T-helper 1 cell treated with Interleukin-12 subunit alpha and Interleukin-12 subunit beta and Interleukin-4 antibody, amounts not matched to agents 30 μg/mL and 1 μg/mL, for 36 hours (primary cell): ENCODE results near the gene MED4.
"Not testable (repeated sequence)": the region's sequence is repeated elsewhere in the genome, so short reads cannot be mapped to it uniquely, and the experiment has no call there.

Source experiments
- H3K27ac Mint-ChIP-seq: one replicate; pipeline ENCODE4 v1.8.0; 2021; ENCODE audit warnings: mild to moderate bottlenecking, mixed read lengths
- H3K27me3 Mint-ChIP-seq: one replicate; pipeline ENCODE4 v1.8.0; 2021; ENCODE audit warnings: low read depth, mixed read lengths
- H3K36me3 Mint-ChIP-seq: one replicate; pipeline ENCODE4 v1.8.0; 2021; ENCODE audit warnings: low read depth, mixed read lengths
- H3K4me1 Mint-ChIP-seq: one replicate; pipeline ENCODE4 v1.8.0; 2021; ENCODE audit warnings: low read depth, mixed read lengths
- H3K4me3 Mint-ChIP-seq: one replicate; pipeline ENCODE4 v1.8.0; 2021; ENCODE audit warnings: mild to moderate bottlenecking, moderate library complexity, mixed read lengths
- H3K9me3 Mint-ChIP-seq: one replicate; pipeline ENCODE4 v1.8.0; 2021; ENCODE audit warnings: mixed read lengths

MED4 gene

DNA sequence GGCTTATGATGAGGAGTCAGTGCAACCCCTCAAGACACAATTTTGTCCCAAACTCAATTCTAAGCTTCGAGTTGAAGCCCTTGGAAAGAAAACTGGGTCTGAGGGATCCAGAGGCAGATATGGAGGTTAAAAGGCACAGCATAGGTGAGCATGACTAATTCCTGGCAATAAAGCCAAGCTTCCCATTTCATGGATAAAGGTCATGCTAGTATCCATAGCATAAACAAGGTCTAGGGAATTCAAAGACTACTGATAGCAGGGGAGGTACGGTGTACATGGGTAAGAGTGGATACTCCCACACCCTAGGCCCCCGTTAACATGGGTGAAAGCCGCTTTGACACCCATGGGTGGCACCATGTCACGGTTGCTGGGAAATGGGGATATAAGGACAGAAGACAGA lies 24.0 kb downstream of the MED4 start:
- H3K27ac Mint-ChIP-seq, result no peak overlapping the region
- H3K4me1 Mint-ChIP-seq, result peaks cover 16% of the 10 kb centered on the region
- no peak overlapping the region for H3K4me3 Mint-ChIP-seq
- H3K27me3 Mint-ChIP-seq, result no peaks in the 10 kb centered on the region
- H3K36me3 Mint-ChIP-seq, result peaks cover 87% of the 10 kb centered on the region
- H3K9me3 Mint-ChIP-seq, result peaks cover 25% of the 10 kb centered on the region

DNA sequence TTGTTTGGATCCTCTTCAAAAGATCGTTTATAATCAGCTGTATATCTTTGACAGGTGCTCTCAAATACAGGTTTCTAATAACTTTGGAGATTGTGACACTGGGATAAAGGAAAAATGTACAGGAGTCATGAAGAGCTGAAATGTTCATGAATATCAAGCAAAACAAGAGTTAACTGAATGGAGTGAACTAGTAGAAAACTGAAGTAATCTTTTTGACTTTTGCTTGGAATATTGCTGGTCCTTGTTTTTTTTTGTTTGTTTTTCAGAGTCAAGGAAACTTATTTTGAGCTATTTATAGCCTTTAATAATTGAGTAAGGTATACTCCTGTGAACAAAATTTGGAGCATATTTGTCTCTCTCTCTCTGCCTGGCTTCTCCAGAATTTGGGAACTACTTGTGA lies 25.3 kb downstream of the MED4 start:
- H3K27me3 Mint-ChIP-seq, result no peaks in the 10 kb centered on the region
- H3K4me3 Mint-ChIP-seq, result no peak overlapping the region
- H3K9me3 Mint-ChIP-seq, result peaks cover 28% of the 10 kb centered on the region
- H3K4me1 Mint-ChIP-seq, result peaks cover 17% of the 10 kb centered on the region
- no peak overlapping the region for H3K27ac Mint-ChIP-seq
- peaks cover 80% of the 10 kb centered on the region for H3K36me3 Mint-ChIP-seq

DNA sequence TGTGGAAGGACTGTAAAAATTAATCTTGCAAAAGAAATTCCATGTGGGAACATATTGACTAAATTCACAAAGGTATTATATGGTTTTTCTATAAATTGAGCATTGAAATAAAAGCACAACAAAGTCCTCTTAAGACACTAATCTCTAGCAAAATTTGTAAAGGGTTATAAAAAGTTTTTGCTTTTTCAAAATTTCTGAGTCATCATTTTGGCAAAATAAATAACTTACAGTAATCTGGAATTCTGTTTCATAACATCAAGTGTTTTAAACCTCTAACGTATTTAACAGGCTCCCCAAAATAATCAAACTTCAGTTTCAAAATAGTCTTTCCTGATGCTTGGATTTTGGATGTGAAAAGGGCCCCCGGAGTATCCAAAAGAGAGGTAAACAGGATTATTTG lies 26.0 kb downstream of the MED4 start:
- no peak overlapping the region for H3K4me3 Mint-ChIP-seq
- no peak overlapping the region for H3K27ac Mint-ChIP-seq
- H3K36me3 Mint-ChIP-seq, result peaks cover 76% of the 10 kb centered on the region
- H3K27me3 Mint-ChIP-seq, result no peaks in the 10 kb centered on the region
- H3K9me3 Mint-ChIP-seq, result peaks cover 28% of the 10 kb centered on the region
- H3K4me1 Mint-ChIP-seq, result peaks cover 17% of the 10 kb centered on the region

DNA sequence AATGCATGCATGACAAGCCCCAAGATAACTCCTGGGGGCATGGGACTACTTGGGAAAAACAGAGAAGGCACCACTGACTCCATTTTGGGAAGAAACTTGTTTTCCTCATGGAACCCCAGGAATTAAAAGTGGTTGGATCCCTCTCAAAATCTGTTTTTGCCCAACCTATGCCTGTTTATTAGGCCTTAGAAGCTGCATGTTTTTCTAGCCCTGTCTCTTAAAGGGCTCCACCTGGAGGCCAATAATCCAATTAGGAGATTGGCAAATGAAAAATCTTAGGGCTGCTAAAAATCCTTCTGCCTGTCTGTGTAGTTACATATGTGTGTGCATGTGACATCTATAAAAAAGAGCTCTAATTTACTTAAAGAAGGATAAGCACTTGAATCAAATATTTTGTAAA lies 26.9 kb downstream of the MED4 start:
- Mint-ChIP-seq H3K9me3 (peaks cover 28% of the 10 kb centered on the region), H3K4me1 (peaks cover 17% of the 10 kb centered on the region), H3K27me3 (no peaks in the 10 kb centered on the region), H3K4me3 (no peak overlapping the region), H3K27ac (no peak overlapping the region), H3K36me3 (peaks cover 68% of the 10 kb centered on the region)

DNA sequence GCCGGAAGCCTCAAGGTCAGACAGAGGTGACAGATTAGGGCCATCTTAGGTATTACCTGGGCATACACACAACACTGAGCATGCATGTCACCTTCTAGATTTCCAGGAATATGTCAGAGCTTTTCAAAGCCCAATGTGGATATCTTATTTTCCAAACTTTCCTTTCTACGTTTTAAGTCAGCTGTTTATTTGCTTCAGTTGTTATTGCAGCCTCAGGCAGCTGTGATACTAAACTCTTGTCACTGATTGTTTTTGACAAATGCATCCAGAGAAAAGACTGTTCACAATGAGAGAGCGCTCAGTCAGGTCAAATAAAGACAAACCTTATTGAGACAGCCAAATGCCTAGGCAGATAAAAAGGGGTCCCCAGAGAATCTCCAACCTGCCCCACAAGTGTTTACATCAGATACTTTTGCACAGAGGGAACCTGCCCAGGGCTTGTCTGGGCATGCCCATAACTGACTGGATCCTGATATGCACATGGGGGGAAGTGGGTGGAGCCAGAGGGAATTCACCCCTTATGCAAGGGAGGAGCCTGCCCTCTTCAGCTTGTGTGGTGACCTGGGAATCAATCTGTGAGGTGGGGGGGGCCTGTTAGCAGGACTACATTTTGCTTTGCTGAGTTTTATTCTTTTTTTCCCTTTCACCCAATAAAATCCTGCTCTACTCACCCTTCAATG lies 28.5 kb downstream of the MED4 start:
- H3K4me3 Mint-ChIP-seq, result no peak overlapping the region
- H3K27ac Mint-ChIP-seq, result peak overlapping the region; percentile 77
- H3K9me3 Mint-ChIP-seq, result peaks cover 25% of the 10 kb centered on the region
- H3K27me3 Mint-ChIP-seq, result no peaks in the 10 kb centered on the region
- H3K4me1 Mint-ChIP-seq, result peaks cover 18% of the 10 kb centered on the region
- peaks cover 55% of the 10 kb centered on the region for H3K36me3 Mint-ChIP-seq

DNA sequence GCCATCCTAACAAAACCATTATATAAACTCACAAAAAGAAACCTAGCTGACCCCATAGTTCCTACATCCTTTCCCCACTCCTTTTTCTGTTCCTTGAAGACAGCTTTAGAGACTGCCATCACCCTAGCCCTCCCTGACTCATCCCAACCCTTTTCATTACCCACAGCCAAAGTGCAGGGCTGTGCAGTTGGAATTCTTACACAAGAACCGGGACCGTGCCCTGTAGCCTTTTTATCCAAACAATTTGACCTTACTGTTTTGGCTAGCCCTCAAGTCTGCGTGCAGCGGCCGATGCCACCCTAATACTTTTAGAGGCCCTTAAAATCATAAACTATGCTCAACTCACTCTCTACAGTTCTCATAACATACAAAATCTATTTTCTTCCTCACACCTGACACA lies 35.0 kb downstream of the MED4 start:
- not testable (repeated sequence) for H3K4me1 Mint-ChIP-seq, H3K27me3 Mint-ChIP-seq, H3K9me3 Mint-ChIP-seq, H3K27ac Mint-ChIP-seq, H3K4me3 Mint-ChIP-seq
- H3K36me3 Mint-ChIP-seq, result peaks cover 14% of the 10 kb centered on the region

DNA sequence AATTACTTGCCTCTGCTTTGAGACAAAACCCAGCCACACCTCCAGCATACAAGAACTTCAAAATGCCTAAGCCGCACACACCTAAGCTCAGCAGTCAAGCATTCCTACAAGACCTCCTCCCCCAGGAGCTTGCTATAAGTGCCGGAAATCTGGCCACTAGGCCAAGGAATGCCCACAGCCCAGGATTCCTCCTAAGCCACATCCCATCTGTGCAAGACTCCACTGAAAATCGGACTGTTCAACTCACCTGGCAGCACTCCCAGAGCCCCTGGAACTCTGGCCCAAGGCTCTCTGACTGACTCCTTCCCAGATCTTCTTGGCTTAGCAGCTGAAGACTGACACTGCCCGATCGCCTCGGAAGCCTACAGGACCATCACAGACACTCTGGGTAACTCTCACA lies 36.4 kb downstream of the MED4 start:
- H3K4me3 Mint-ChIP-seq, H3K27ac Mint-ChIP-seq, H3K4me1 Mint-ChIP-seq, H3K27me3 Mint-ChIP-seq, H3K9me3 Mint-ChIP-seq: not testable (repeated sequence)
- H3K36me3 Mint-ChIP-seq, result peaks cover 11% of the 10 kb centered on the region

DNA sequence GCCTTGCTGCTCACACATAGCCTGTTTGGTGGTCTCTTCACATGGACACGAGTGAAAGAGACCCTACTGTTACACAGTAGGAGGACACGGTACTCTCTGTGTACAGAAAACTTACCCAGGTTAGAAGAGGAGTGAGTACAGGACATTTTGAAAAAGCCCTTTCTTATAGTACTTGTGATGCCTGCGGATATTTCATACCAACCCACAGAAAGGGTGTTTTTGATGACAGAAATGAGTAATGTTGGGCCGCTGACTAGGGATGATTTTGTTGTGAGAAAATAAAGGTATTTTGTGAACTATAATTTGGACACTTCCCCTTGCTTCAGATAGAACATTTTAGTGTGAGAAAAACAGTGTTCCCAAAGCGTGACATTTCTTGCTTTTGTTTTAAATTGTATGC lies 39.2 kb downstream of the MED4 start:
- Mint-ChIP-seq H3K9me3 (no peaks in the 10 kb centered on the region), H3K27me3 (no peaks in the 10 kb centered on the region), H3K36me3 (peaks cover 18% of the 10 kb centered on the region), H3K27ac (no peak overlapping the region), H3K4me3 (no peak overlapping the region), H3K4me1 (no peaks in the 10 kb centered on the region)

DNA sequence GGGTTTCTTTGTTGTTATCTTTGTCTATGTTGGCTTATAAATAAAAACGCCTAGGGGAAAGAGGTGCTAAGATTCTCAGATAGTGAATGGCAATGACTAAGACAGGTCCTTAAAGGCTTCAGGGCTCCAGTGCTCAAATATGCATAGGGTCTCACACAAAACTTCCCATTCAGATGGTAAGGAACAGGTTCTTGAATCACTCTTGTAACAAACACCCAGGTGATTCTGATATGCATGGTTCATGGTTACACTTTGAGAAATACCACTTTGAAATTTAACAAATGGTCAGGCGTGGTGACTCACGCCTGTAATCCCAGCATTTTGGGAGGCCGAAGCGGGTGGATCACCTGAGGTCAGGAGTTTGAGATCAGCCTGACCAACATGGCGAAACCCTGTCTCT lies 40.3 kb downstream of the MED4 start:
- no peaks in the 10 kb centered on the region for H3K9me3 Mint-ChIP-seq
- H3K4me3 Mint-ChIP-seq, result no peak overlapping the region
- H3K27me3 Mint-ChIP-seq, result no peaks in the 10 kb centered on the region
- H3K27ac Mint-ChIP-seq, result no peak overlapping the region
- no peaks in the 10 kb centered on the region for H3K4me1 Mint-ChIP-seq
- peaks cover 20% of the 10 kb centered on the region for H3K36me3 Mint-ChIP-seq

DNA sequence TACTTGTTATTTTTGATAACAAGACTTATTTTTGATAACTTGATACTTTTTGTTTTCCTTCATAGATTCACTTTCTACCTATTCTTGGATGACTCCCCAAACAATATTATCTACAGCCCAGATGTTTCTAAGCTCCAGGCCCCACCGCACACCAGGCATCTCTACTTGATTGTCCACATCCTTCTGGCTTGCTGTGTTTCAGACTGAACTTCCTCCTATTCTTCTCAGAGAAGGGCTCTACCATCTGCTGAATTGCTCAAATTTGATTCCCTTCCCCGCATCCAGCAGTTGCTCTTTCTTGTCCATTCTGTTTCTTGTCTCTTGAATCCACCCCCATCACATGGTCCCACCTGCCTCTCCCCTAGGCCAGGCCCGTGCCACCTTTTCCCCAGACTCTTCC lies 44.4 kb downstream of the MED4 start:
- H3K9me3 Mint-ChIP-seq, result no peaks in the 10 kb centered on the region
- no peak overlapping the region for H3K27ac Mint-ChIP-seq
- H3K4me1 Mint-ChIP-seq, result no peaks in the 10 kb centered on the region
- H3K36me3 Mint-ChIP-seq, result peaks cover 27% of the 10 kb centered on the region
- no peak overlapping the region for H3K4me3 Mint-ChIP-seq
- no peaks in the 10 kb centered on the region for H3K27me3 Mint-ChIP-seq

DNA sequence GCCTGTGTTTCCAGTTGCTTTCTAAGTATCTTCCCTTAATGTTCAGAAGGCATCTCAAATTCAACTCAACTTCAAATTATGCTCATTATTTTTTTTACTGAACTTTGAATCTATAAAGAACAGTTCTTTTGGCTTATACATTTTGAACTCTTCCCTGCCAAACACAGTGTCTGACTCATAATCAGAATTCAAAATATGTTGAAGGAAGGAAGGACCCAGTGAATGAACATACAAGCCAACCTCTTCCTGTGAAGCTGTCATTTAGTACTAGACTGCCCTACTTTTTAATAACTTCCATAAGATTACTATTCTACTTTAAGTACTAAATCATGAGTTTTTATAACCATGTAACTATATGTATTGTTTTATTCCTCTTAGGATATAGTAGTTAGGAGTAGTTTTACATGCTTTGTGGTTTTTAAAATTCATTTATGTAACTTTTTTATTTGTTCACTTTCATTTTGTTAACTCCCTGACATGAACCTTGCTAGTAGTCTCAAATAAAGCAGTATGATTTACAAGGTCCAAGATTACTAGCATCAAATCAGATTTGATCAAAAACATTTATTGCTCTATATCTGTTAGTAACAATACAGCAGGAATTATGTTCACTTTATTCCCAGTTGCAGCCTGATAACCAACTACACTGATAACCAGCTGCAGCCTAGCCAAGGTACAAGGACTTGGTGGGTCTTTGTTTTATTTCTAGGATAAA lies 51.0 kb downstream of the MED4 start:
- peak overlapping the region; percentile 85 for H3K27ac Mint-ChIP-seq
- no peaks in the 10 kb centered on the region for H3K9me3 Mint-ChIP-seq
- H3K27me3 Mint-ChIP-seq, result no peaks in the 10 kb centered on the region
- H3K36me3 Mint-ChIP-seq, result peaks cover 24% of the 10 kb centered on the region
- H3K4me3 Mint-ChIP-seq, result peak overlapping the region; percentile 51
- H3K4me1 Mint-ChIP-seq, result peaks cover 24% of the 10 kb centered on the region

DNA sequence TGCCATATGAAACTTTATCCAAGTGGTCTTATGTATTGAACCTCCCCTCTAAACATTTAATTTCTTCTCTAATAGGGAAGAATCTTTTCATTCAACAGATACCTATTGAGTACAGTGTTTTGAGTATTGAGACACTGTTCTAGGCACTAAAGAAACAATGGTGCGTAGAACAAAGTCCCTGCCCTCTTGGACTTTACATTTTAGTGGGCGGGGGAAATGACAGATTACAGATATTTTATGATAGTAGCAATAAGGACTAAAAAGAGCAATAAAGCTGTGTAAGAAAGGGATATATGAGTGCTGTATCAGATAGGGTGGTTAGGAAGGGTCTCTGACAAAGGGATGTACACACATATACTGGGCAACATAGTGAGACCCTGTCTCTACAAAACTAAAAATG lies 52.0 kb downstream of the MED4 start:
- H3K27ac Mint-ChIP-seq, result peak overlapping the region; percentile 43
- H3K27me3 Mint-ChIP-seq, result no peaks in the 10 kb centered on the region
- peaks cover 24% of the 10 kb centered on the region for H3K36me3 Mint-ChIP-seq
- no peak overlapping the region for H3K4me3 Mint-ChIP-seq
- peaks cover 31% of the 10 kb centered on the region for H3K4me1 Mint-ChIP-seq
- H3K9me3 Mint-ChIP-seq, result no peaks in the 10 kb centered on the region

DNA sequence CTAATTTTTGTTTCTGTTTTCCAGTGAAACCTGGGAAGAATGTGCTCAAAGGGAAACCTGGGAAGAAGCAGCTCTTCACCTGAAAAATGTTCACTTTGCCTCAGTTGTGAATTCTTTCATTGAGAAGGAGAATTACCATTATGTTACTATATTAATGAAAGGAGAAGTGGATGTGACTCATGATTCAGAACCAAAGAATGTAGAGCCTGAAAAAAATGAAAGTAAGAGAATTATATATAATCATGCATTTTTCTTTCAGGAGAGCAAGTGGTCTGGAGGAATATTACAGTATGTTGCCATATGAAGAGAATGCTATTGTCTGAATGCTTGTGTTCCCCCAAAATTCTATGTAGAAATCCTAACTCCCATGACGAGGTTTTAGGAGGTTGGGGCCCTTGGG lies 54.0 kb downstream of the MED4 start:
- Mint-ChIP-seq H3K4me3 (no peak overlapping the region), H3K27me3 (no peaks in the 10 kb centered on the region), H3K27ac (peak overlapping the region; percentile 31), H3K9me3 (no peaks in the 10 kb centered on the region), H3K4me1 (peaks cover 43% of the 10 kb centered on the region), H3K36me3 (peaks cover 16% of the 10 kb centered on the region)

DNA sequence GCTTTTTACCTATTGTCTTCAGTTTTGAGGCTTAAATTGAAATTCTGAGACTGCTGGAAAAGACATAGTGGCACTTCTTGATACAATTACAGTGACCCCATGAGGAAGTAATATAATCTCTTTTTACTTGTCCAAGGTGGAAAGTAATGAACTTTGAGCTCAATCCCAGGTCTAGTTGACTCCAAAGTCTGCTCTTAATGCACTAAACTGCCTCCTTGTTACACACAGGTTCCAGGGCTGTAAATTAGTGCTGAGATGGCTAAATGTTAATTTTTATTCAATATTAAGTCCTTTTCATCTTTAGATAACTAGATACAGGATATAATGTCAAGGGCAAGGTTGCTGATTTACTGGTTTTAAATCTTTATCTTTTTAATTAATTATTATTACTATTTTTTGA lies 54.9 kb downstream of the MED4 start:
- Mint-ChIP-seq H3K4me1 (peaks cover 43% of the 10 kb centered on the region), H3K27ac (no peak overlapping the region), H3K27me3 (no peaks in the 10 kb centered on the region), H3K4me3 (no peak overlapping the region), H3K9me3 (no peaks in the 10 kb centered on the region), H3K36me3 (peaks cover 17% of the 10 kb centered on the region)

DNA sequence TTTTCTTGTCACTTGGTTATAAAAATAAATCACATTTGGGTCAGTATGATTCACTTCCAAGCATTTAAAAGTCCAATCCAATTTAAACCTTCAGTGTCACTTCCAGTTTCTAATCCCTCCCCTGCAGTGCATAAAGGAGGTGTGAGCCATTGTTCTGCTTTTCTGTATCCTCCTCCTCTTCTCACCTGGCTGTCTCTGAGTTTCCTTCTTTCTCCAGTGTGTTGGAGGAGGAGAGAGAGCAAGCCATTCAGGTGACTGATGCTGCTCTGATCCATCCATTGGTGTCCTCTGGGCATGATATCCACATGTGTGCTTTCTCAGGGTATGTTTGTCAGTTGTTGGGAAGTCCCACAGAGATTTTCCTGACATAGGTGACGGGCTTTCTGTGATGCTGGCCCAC lies 56.1 kb downstream of the MED4 start:
- H3K4me1 Mint-ChIP-seq, result peaks cover 43% of the 10 kb centered on the region
- peak overlapping the region; percentile 98 for H3K27ac Mint-ChIP-seq
- peak overlapping the region; percentile 94 for H3K4me3 Mint-ChIP-seq
- H3K27me3 Mint-ChIP-seq, result no peaks in the 10 kb centered on the region
- H3K36me3 Mint-ChIP-seq, result peaks cover 22% of the 10 kb centered on the region
- H3K9me3 Mint-ChIP-seq, result peaks cover 2% of the 10 kb centered on the region
